CD14-positive monocyte (primary cell): ENCODE measurements around the gene HSPB8. TPM values are rescaled to one million over a fixed set of nuclear protein-coding genes. Genes with fewer than 3 reads are reported as not detected.

Source experiments
- DNase-seq, 3 donors: peaks; one replicate each; pipeline ENCODE4 v3.0.0-alpha.2; 2011 to 2022
- H2AFZ ChIP-seq: 2 replicates; pipeline ENCODE4 v1.6.0; 2012; ENCODE audit warnings: mild to moderate bottlenecking, low read depth, low read length, inconsistent platforms; ENCODE audit not compliant: insufficient read depth, poor library complexity, severe bottlenecking
- H3K27ac ChIP-seq, 2 donors: 1 replicate in 1 of 2; 2 replicates in 1 of 2; pipeline ENCODE4 v1.5.1; 2012 to 2013; ENCODE audit warnings: low read length in 2 of 2, control low read depth in 1 of 2, inconsistent platforms in 1 of 2, low read depth in 1 of 2, mild to moderate bottlenecking in 1 of 2
- H3K27me3 ChIP-seq, 2 donors: one replicate each; pipeline versions ENCODE4 v1.6.0 to v1.6.1; 2011 to 2013; ENCODE audit warnings: low read length in 2 of 2; ENCODE audit not compliant: control insufficient read depth in 2 of 2, insufficient read depth in 2 of 2
- H3K36me3 ChIP-seq, 2 donors: replicated peaks in 1 of 2; 1 replicate in 1 of 2; 2 replicates in 1 of 2; pipeline versions ENCODE4 v1.5.1 to v1.6.1; 2012 to 2013; ENCODE audit warnings: low read length in 2 of 2, control low read depth in 1 of 2, inconsistent platforms in 1 of 2, mild to moderate bottlenecking in 1 of 2; ENCODE audit not compliant: insufficient read depth in 2 of 2, control insufficient read depth in 1 of 2
- H3K4me1 ChIP-seq, 2 donors: 1 replicate in 1 of 2; 2 replicates in 1 of 2; pipeline versions ENCODE4 v1.5.1 to v1.6.1; 2012 to 2013; ENCODE audit warnings: low read length in 2 of 2, control low read depth in 1 of 2, inconsistent platforms in 1 of 2, mild to moderate bottlenecking in 1 of 2, moderate library complexity in 1 of 2; ENCODE audit not compliant: insufficient read depth in 2 of 2, control insufficient read depth in 1 of 2
- H3K4me2 ChIP-seq: replicated peaks from 2 replicates; pipeline ENCODE3; 2012; ENCODE audit warnings: low read length, moderate library complexity, mild to moderate bottlenecking; ENCODE audit not compliant: poor library complexity, severe bottlenecking; ENCODE audit errors: extremely low read depth
- H3K4me3 ChIP-seq, 3 experiments: fragments of 200-600 bp in 1 of 3; sonication (generic) in 1 of 3; replicated peaks in 1 of 3; 1 replicate in 2 of 3; 2 replicates in 1 of 3; pipeline ENCODE4 v1.5.1; 2011 to 2013; ENCODE audit warnings: low read length in 3 of 3, mild to moderate bottlenecking in 3 of 3, control low read depth in 2 of 3, low read depth in 2 of 3, inconsistent platforms in 1 of 3, moderate library complexity in 1 of 3
- H3K79me2 ChIP-seq: 2 replicates; pipeline ENCODE4 v1.6.0; 2012; ENCODE audit warnings: mild to moderate bottlenecking, control low read depth, inconsistent platforms, low read length, moderate library complexity; ENCODE audit not compliant: insufficient read depth
- H3K9ac ChIP-seq: 2 replicates; pipeline ENCODE4 v1.6.0; 2017; ENCODE audit warnings: low read length, mild to moderate bottlenecking; ENCODE audit not compliant: insufficient read depth, poor library complexity, severe bottlenecking
- H3K9me3 ChIP-seq, 2 donors: replicated peaks in 1 of 2; 1 replicate in 1 of 2; 2 replicates in 1 of 2; pipeline versions ENCODE4 v1.5.1 to v1.6.1; 2012 to 2013; ENCODE audit warnings: low read length in 2 of 2, control low read depth in 1 of 2; ENCODE audit not compliant: control insufficient read depth in 1 of 2, insufficient read depth in 1 of 2
- H4K20me1 ChIP-seq: 2 replicates; pipeline ENCODE4 v1.6.0; 2012; ENCODE audit warnings: mild to moderate bottlenecking, low read length, control low read depth, moderate library complexity; ENCODE audit not compliant: insufficient read depth
- H3K27ac Mint-ChIP-seq, 7 donors: one replicate each; pipeline ENCODE4 v1.8.0; 2020; ENCODE audit warnings: mild to moderate bottlenecking in 7 of 7, mixed read lengths in 7 of 7, moderate library complexity in 6 of 7, inconsistent platforms in 2 of 7
- H3K27me3 Mint-ChIP-seq, 3 donors: one replicate each; pipeline ENCODE4 v1.8.0; 2021 to 2022; ENCODE audit warnings: low read depth in 3 of 3, mild to moderate bottlenecking in 3 of 3, mixed read lengths in 3 of 3, moderate library complexity in 3 of 3, inconsistent platforms in 1 of 3
- H3K36me3 Mint-ChIP-seq, 2 donors: one replicate each; pipeline ENCODE4 v1.8.0; 2020; ENCODE audit warnings: mixed read lengths in 2 of 2, inconsistent platforms in 1 of 2, mild to moderate bottlenecking in 1 of 2
- H3K4me1 Mint-ChIP-seq: one replicate; pipeline ENCODE4 v1.8.0; 2020; ENCODE audit warnings: mild to moderate bottlenecking, mixed read lengths
- H3K4me3 Mint-ChIP-seq, 2 donors: one replicate each; pipeline ENCODE4 v1.8.0; 2020; ENCODE audit warnings: mild to moderate bottlenecking in 2 of 2, mixed read lengths in 2 of 2, moderate library complexity in 1 of 2
- H3K9me3 Mint-ChIP-seq, 7 donors: one replicate each; pipeline ENCODE4 v1.8.0; 2020 to 2022; ENCODE audit warnings: mixed read lengths in 7 of 7, mild to moderate bottlenecking in 6 of 7, moderate library complexity in 6 of 7, inconsistent platforms in 2 of 7
- CTCF ChIP-seq: fragments of 200-600 bp; IDR thresholded peaks from one replicate; pipeline ENCODE4 v1.8.0; 2022; ENCODE audit warnings: antibody characterized with exemption, mild to moderate bottlenecking
- WGBS: methylation state at CpG from one replicate; pipeline ENCODE4 v1.1.5; 2013; ENCODE audit warnings: missing lambda C conversion rate; ENCODE audit not compliant: insufficient coverage; 5-methylcytosine and 5-hydroxymethylcytosine counted together
- intact Hi-C, 2 donors: fragments of 100-400 bp; cut with micrococcal nuclease; formaldehyde crosslinking; loops; one replicate each; pipeline versions ENCODE4 v1.15.0 to v1.15.1; 2023
- polyA plus RNA-seq, 3 donors: library from polyadenylated mRNA; depleted of rRNA in 1 of 3; unstranded in 2 of 3; stranded (reverse) in 1 of 3; fragments of 300-500 nt in 2 of 3; fragments of >200 nt in 1 of 3; fragmentation: Illumina TruSeq in 2 of 3; gene quantifications; 1 replicate in 2 of 3; 2 replicates in 1 of 3; pipeline ENCODE4 v1.2.3, GENCODE V29; 2012 to 2021

Gene HSPB8
- polyA plus RNA-seq, 3 donors = not detected

GRCh38 chr12:119201789-119202543 lies 23.2 kb downstream of the HSPB8 start:
- H3K36me3 ChIP-seq = no peaks in the 10 kb centered on the region
- Mint-ChIP-seq H3K36me3 (no peaks in the 10 kb centered on the region), H3K4me1 (no peaks in the 10 kb centered on the region), H3K27ac (no peak overlapping the region), H3K9me3 (peaks cover 0 to 2% (median 0%) of the 10 kb centered on the region in 7 donors), H3K4me3 (no peak overlapping the region), H3K27me3 (peaks cover 0 to 4% (median 2%) of the 10 kb centered on the region in 3 donors)
- H4K20me1 ChIP-seq = no peaks in the 10 kb centered on the region
- H3K27ac ChIP-seq = no peak overlapping the region
- H3K9ac ChIP-seq = no peak overlapping the region
- H3K27me3 ChIP-seq = no peaks in the 10 kb centered on the region
- intact Hi-C loops = no loop called here
- H3K4me1 ChIP-seq = no peaks in the 10 kb centered on the region
- H3K9me3 ChIP-seq = no peaks in the 10 kb centered on the region
- no peak overlapping the region for H2AFZ ChIP-seq
- TF ChIP-seq CTCF = no peak
- no peaks in the 10 kb centered on the region for H3K79me2 ChIP-seq
- DNase-seq = no peak
- 94% methylated on average over 2 of the region's 9 CpGs for WGBS
- no peak overlapping the region for H3K4me2 ChIP-seq
- H3K4me3 ChIP-seq = no peak overlapping the region

GRCh38 chr12:119202544-119202943 lies 23.8 kb downstream of the HSPB8 start:
- no peaks in the 10 kb centered on the region for H3K36me3 Mint-ChIP-seq
- Histone ChIP-seq H3K27ac (no peak overlapping the region), H3K4me3 (no peak overlapping the region), H3K9me3 (no peaks in the 10 kb centered on the region), H3K4me1 (no peaks in the 10 kb centered on the region), H3K36me3 (no peaks in the 10 kb centered on the region), H3K4me2 (no peak overlapping the region), H3K79me2 (no peaks in the 10 kb centered on the region), H3K9ac (no peak overlapping the region), H2AFZ (no peak overlapping the region), H4K20me1 (no peaks in the 10 kb centered on the region), H3K27me3 (no peaks in the 10 kb centered on the region)
- intact Hi-C loops = no loop called here
- H3K9me3 Mint-ChIP-seq = peaks cover 0 to 2% (median 0%) of the 10 kb centered on the region in 7 donors
- H3K4me1 Mint-ChIP-seq = no peaks in the 10 kb centered on the region
- no peak for TF ChIP-seq CTCF
- peaks cover 0 to 4% (median 2%) of the 10 kb centered on the region in 3 donors for H3K27me3 Mint-ChIP-seq
- H3K4me3 Mint-ChIP-seq = no peak overlapping the region
- 48% methylated on average over 2 of the region's 2 CpGs for WGBS
- H3K27ac Mint-ChIP-seq = no peak overlapping the region
- no peak for DNase-seq
